GM23248 (cell line): ENCODE data around the gene B3GNT5. TPM values are rescaled to one million over a fixed set of nuclear protein-coding genes. Genes with fewer than 3 reads are reported as not detected.
A peak's percentile ranks its signal among the peaks of the same experiment; 100 is the strongest.

Experiments used
- DNase-seq: peaks from one replicate; pipeline ENCODE4 v3.0.0-alpha.2; 2015
- H2AFZ ChIP-seq: fragments of 200-600 bp; sonication (generic); 2 replicates; pipeline ENCODE4 v1.6.1; 2016; ENCODE audit warnings: antibody characterized with exemption
- H3F3A ChIP-seq: fragments of 200-600 bp; sonication (generic); 2 replicates; pipeline ENCODE4 v1.6.1; 2016; ENCODE audit warnings: mild to moderate bottlenecking, antibody characterized with exemption, mixed run types; ENCODE audit not compliant: insufficient read depth
- H3K27ac ChIP-seq: fragments of 200-600 bp; sonication (generic); 2 replicates; pipeline ENCODE4 v1.5.1; 2016; ENCODE audit warnings: mild to moderate bottlenecking
- H3K27me3 ChIP-seq: fragments of 200-600 bp; sonication (generic); replicated peaks from 2 replicates; pipeline ENCODE4 v1.6.1; 2016; ENCODE audit warnings: mild to moderate bottlenecking; ENCODE audit not compliant: insufficient read depth
- H3K36me3 ChIP-seq: fragments of 200-600 bp; sonication (generic); 2 replicates; pipeline ENCODE4 v1.6.1; 2016; ENCODE audit warnings: low read depth, mild to moderate bottlenecking
- H3K4me1 ChIP-seq: fragments of 200-600 bp; sonication (generic); 2 replicates; pipeline ENCODE4 v1.6.1; 2016; ENCODE audit warnings: mild to moderate bottlenecking; ENCODE audit not compliant: insufficient read depth
- H3K4me2 ChIP-seq: fragments of 200-600 bp; sonication (generic); one replicate; pipeline ENCODE4 v1.6.1; 2016; ENCODE audit warnings: mild to moderate bottlenecking; ENCODE audit not compliant: unreplicated experiment
- H3K4me3 ChIP-seq: fragments of 200-600 bp; sonication (generic); 2 replicates; pipeline ENCODE4 v1.5.1; 2016; ENCODE audit warnings: mild to moderate bottlenecking
- H3K79me2 ChIP-seq: fragments of 200-600 bp; sonication (generic); 2 replicates; pipeline ENCODE4 v1.6.1; 2016; ENCODE audit warnings: mild to moderate bottlenecking; ENCODE audit not compliant: insufficient read depth
- H3K9ac ChIP-seq: fragments of 200-600 bp; sonication (generic); 2 replicates; pipeline ENCODE4 v1.6.1; 2016; ENCODE audit warnings: mild to moderate bottlenecking
- H3K9me2 ChIP-seq: fragments of 200-600 bp; sonication (generic); 2 replicates; pipeline ENCODE4 v1.6.1; 2016; ENCODE audit warnings: mixed run types, mild to moderate bottlenecking, moderate library complexity; ENCODE audit not compliant: insufficient read depth
- H3K9me3 ChIP-seq: fragments of 200-600 bp; sonication (generic); one replicate; pipeline ENCODE4 v1.6.1; 2017; ENCODE audit warnings: low read depth
- H4K20me1 ChIP-seq: fragments of 200-600 bp; sonication (generic); 2 replicates; pipeline ENCODE4 v1.6.0; 2016; ENCODE audit not compliant: insufficient read depth
- EZH2 ChIP-seq: fragments of 200-600 bp; sonication (generic); IDR thresholded peaks from 2 replicates; pipeline ENCODE4 v1.6.1; 2018; ENCODE audit warnings: antibody characterized with exemption, mild to moderate bottlenecking; ENCODE audit not compliant: insufficient read depth, poor library complexity, severe bottlenecking
- EZH2phosphoT487 ChIP-seq: fragments of 200-600 bp; sonication (generic); IDR thresholded peaks from 2 replicates; pipeline ENCODE4 v1.6.1; 2018; ENCODE audit warnings: antibody characterized with exemption, moderate library complexity, mild to moderate bottlenecking, low read depth; ENCODE audit not compliant: insufficient read depth
- WGBS, 2 experiments: methylation state at CpG; one replicate each; pipeline ENCODE4 v1.1.6; 2015 to 2017; ENCODE audit warnings: low lambda C conversion rate in 2 of 2, low coverage in 1 of 2; ENCODE audit errors: missing lambda C conversion rate in 2 of 2; 5-methylcytosine and 5-hydroxymethylcytosine counted together
- in situ Hi-C: fragments of 300-500 bp; cut with MboI; formaldehyde crosslinking; loops from 2 replicates; pipeline ENCODE4 v1.15.0; 2020
- polyA plus RNA-seq: library from polyadenylated mRNA; unstranded; fragments of >200 nt; fragmentation: Nextera tagmentation; extraction: Ambion mirVana; gene quantifications from 2 replicates; pipeline ENCODE4 v1.2.1, GENCODE V29; 2016
- total RNA-seq: library from RNA; depleted of rRNA; stranded (reverse); fragments of >200 nt; shearing (Covaris generic); gene quantifications from 2 replicates; pipeline ENCODE4 v1.2.3, GENCODE V29; 2014

Gene B3GNT5
- total and polyA plus RNA-seq, 2 experiments from 2014 or later = 1.3 to 1.8 TPM

DNA sequence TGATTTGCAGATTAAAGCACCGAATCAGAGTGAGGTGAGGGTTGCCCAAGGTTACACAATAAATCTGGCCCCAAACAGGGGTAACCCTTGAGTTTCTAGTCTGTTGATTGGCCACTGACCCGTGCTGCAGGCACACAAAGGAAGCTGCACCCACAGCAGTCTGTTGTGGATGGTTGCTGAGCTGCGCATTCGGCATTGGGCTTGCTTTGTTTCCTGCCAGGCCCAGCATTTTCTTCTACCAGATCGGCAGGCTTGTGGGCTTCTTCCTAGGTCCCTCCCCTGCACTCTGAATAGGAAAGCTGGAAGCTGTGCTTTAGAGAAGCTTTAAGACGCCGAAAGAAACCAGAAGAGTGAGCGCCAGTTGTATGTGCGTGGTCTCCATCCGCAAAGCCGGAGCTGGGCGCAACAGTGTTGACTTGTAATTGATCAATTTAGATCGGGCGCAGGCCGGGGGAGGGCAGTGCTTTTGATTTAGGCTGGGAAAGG lies 12.1 kb downstream of the B3GNT5 start:
- Histone ChIP-seq H4K20me1 (no peaks in the 10 kb centered on the region), H3K9ac (no peak overlapping the region), H3K36me3 (no peaks in the 10 kb centered on the region), H2AFZ (no peak overlapping the region), H3K9me3 (no peaks in the 10 kb centered on the region), H3K9me2 (no peaks in the 10 kb centered on the region), H3F3A (peaks cover 10% of the 10 kb centered on the region; the same call in 1 of the 2 replicates), H3K79me2 (no peaks in the 10 kb centered on the region; the same call in 1 of the 2 replicates), H3K4me2 (no peak overlapping the region), H3K4me1 (peaks cover 14% of the 10 kb centered on the region), H3K4me3 (no peak overlapping the region), H3K27me3 (no peaks in the 10 kb centered on the region), H3K27ac (no peak overlapping the region)
- DNase-seq = no peak
- in situ Hi-C loops = no loop called here
- 76 to 80% methylated on average over 15 of the region's 15 CpGs for WGBS, 2 experiments
- TF ChIP-seq EZH2phosphoT487 = no peak
- no peak for TF ChIP-seq EZH2

DNA sequence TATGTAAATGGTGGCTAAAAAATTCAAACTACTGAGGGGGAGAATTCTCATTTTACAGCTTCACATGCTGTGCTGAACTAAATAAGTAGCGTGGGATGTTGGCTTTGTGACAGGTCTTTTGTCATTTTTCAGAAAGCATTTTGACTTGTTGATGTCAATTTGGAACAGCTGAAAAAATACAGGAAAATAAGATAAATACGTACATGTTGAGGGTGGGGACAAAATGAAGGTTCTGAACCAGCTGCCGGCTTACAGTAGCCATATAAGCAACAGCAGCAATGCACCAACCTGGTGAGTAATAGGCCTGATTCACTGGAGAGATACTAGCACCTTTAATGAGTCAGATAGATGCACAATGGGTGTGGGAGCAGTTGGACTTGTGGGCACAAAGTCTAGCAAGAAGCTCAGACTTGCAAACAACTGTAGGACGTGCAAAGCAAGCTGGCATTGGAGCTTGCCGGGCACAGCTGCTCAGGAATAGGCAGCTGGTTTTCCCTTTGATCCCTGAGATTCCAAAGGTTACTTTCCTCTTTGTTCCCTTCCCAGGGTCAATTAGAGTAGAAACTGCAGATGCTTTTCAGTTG lies 12.9 kb downstream of the B3GNT5 start:
- Histone ChIP-seq H2AFZ (no peak overlapping the region), H3F3A (peaks cover 10% of the 10 kb centered on the region; the same call in 1 of the 2 replicates), H3K27ac (no peak overlapping the region), H3K4me2 (peak overlapping the region; percentile 59), H3K79me2 (no peaks in the 10 kb centered on the region; the same call in 1 of the 2 replicates), H3K9me2 (no peaks in the 10 kb centered on the region), H3K9ac (no peak overlapping the region), H3K27me3 (no peaks in the 10 kb centered on the region), H4K20me1 (no peaks in the 10 kb centered on the region), H3K36me3 (no peaks in the 10 kb centered on the region), H3K4me3 (no peak overlapping the region), H3K4me1 (peaks cover 14% of the 10 kb centered on the region), H3K9me3 (no peaks in the 10 kb centered on the region)
- in situ Hi-C loops = no loop called here
- 29 to 38% methylated on average over 5 of the region's 5 CpGs for WGBS, 2 experiments
- TF ChIP-seq EZH2 (no peak), EZH2phosphoT487 (no peak)
- peak; percentile 93 for DNase-seq

DNA sequence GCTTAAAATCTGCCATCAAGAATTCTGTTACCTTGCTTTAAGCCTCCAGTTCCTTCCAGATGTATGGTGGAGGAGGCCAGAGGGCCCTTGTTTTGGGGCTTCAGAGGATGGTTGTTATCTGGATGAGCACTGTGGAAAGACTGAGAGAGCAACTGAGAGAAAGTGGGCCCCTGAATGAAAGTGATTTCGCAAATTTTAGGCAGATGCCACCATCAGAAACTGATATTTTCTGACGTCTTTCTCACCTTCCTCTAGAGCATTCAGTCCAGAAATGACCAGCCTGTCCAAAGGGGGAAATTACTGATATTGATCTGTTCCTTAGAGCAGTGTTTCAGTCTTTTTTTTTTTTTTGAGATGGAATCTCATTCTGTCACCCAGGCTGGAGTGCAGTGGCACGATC lies 13.4 kb downstream of the B3GNT5 start:
- H3K9me2 ChIP-seq = no peaks in the 10 kb centered on the region
- no peak overlapping the region for H3K4me3 ChIP-seq
- DNase-seq = no peak
- peaks cover 9% of the 10 kb centered on the region for H3K4me1 ChIP-seq
- H3K36me3 ChIP-seq = no peaks in the 10 kb centered on the region
- WGBS, 2 experiments = 80 to 88% methylated on average over 3 of the region's 3 CpGs
- in situ Hi-C loops = no loop called here
- no peak overlapping the region for H3K27ac ChIP-seq
- no peak overlapping the region for H2AFZ ChIP-seq
- no peaks in the 10 kb centered on the region for H4K20me1 ChIP-seq
- no peaks in the 10 kb centered on the region; the same call in 1 of the 2 replicates for H3K79me2 ChIP-seq
- H3F3A ChIP-seq = 0 out of 2 replicates have a peak, but pooled peaks cover 10% of the 10 kb centered on the region
- no peak overlapping the region for H3K9ac ChIP-seq
- no peak for TF ChIP-seq EZH2
- no peak for TF ChIP-seq EZH2phosphoT487
- H3K4me2 ChIP-seq = peak overlapping the region; percentile 59
- no peaks in the 10 kb centered on the region for H3K9me3 ChIP-seq
- no peaks in the 10 kb centered on the region for H3K27me3 ChIP-seq

DNA sequence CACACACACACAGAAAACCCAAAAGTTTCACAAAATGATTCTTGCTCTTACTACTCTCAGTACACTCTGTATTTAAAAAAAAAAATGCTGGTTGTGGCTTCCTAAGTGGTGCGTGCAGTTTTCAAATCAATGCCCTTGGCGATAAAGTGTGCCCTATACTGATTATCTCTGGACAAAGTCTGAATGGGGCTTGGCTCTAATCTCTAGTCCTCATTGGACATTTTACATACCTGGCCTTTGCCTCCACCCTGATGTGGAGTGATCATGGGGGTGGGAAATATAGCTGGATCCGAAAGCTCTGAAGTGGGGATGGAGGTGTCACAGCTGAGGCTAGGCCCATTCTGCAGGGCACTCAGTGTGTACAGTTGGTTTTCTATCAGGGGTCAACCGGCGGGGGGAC lies 14.1 kb downstream of the B3GNT5 start:
- Histone ChIP-seq H3K9me2 (no peaks in the 10 kb centered on the region), H3K79me2 (no peaks in the 10 kb centered on the region; the same call in 1 of the 2 replicates), H3K36me3 (no peaks in the 10 kb centered on the region), H3K4me2 (no peak overlapping the region), H3K4me3 (no peak overlapping the region), H3F3A (0 out of 2 replicates have a peak, but pooled peaks cover 10% of the 10 kb centered on the region), H3K9ac (no peak overlapping the region), H3K9me3 (no peaks in the 10 kb centered on the region), H3K27ac (no peak overlapping the region), H2AFZ (no peak overlapping the region), H3K4me1 (peaks cover 9% of the 10 kb centered on the region), H4K20me1 (no peaks in the 10 kb centered on the region), H3K27me3 (no peaks in the 10 kb centered on the region)
- in situ Hi-C loops = no loop called here
- no peak for TF ChIP-seq EZH2phosphoT487
- TF ChIP-seq EZH2 = no peak
- no peak for DNase-seq
- 96% methylated on average over 5 of the region's 5 CpGs for WGBS, 2 experiments

DNA sequence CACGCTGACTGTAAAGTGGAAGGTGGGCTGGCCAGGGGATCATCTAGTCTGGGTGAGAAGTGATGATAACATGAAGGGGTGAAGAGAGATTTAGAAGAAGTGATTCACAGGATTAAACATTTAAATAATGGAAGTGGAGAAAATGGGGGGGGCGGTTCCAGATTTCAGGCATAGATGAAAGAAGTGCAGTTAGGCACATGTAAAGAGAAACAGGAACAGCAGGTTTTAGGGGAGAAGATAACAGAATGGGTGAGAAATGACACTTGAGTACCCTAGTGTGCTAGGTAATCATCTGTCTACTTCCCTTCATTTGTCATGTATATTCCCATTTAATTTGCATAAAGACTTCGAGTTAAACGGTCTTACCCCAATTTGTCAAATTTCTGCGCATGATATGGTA lies 15.3 kb downstream of the B3GNT5 start:
- in situ Hi-C loops = no loop called here
- Histone ChIP-seq H3K27ac (no peak overlapping the region), H3K4me1 (peaks cover 9% of the 10 kb centered on the region), H3K9ac (no peak overlapping the region), H2AFZ (no peak overlapping the region), H3K79me2 (no peaks in the 10 kb centered on the region; the same call in 1 of the 2 replicates), H3K27me3 (no peaks in the 10 kb centered on the region), H3K9me2 (no peaks in the 10 kb centered on the region), H3F3A (0 out of 2 replicates have a peak, but pooled peaks cover 10% of the 10 kb centered on the region), H4K20me1 (no peaks in the 10 kb centered on the region), H3K9me3 (no peaks in the 10 kb centered on the region), H3K36me3 (no peaks in the 10 kb centered on the region), H3K4me2 (no peak overlapping the region), H3K4me3 (no peak overlapping the region)
- no peak for DNase-seq
- WGBS, 2 experiments = 86 to 92% methylated on average over 5 of the region's 5 CpGs
- TF ChIP-seq EZH2 = no peak
- TF ChIP-seq EZH2phosphoT487 = no peak
